Activated CD4-positive, alpha-beta T cell treated with anti-CD3 and anti-CD28 coated beads for 24 hours (primary cell): ENCODE measurements around the gene SLC8A1.

Experiments used
- DNase-seq, 2 donors: peaks; one replicate each; pipeline ENCODE4 v3.0.0-alpha.2; 2020; ENCODE audit warnings: low read depth in 2 of 2

Gene SLC8A1

GRCh38 chr2:40273734-40274182, 178.1 kb downstream of the SLC8A1 start:
- no peak for DNase-seq

- no peak for DNase-seq
These were observed 180.8 kb downstream of the SLC8A1 start for GRCh38 chr2:40271094-40271493.

GRCh38 chr2:40270372-40270771, 181.5 kb downstream of the SLC8A1 start:
- DNase-seq: no peak

- DNase-seq: no peak
These were observed 183.3 kb downstream of the SLC8A1 start for GRCh38 chr2:40268566-40268965.

- no peak for DNase-seq
These were observed 185.7 kb downstream of the SLC8A1 start for GRCh38 chr2:40266201-40266600.

- no peak for DNase-seq
These were observed 186.3 kb downstream of the SLC8A1 start for GRCh38 chr2:40265602-40266001.

GRCh38 chr2:40261042-40261441, 190.8 kb downstream of the SLC8A1 start:
- DNase-seq: no peak

GRCh38 chr2:40260437-40260836, 191.5 kb downstream of the SLC8A1 start:
- no peak for DNase-seq

- no peak for DNase-seq
These were observed 192.0 kb downstream of the SLC8A1 start for GRCh38 chr2:40259900-40260299.

GRCh38 chr2:40258135-40258457, 193.8 kb downstream of the SLC8A1 start:
- no peak for DNase-seq

- DNase-seq: no peak
These were observed 194.4 kb downstream of the SLC8A1 start for GRCh38 chr2:40257340-40258134.

- DNase-seq: no peak
These were observed 195.2 kb downstream of the SLC8A1 start for GRCh38 chr2:40256649-40257048.

- no peak for DNase-seq
These were observed 195.9 kb downstream of the SLC8A1 start for GRCh38 chr2:40256008-40256407.

- no peak for DNase-seq
These were observed 196.8 kb downstream of the SLC8A1 start for GRCh38 chr2:40255103-40255502.

GRCh38 chr2:40254611-40255010, 197.3 kb downstream of the SLC8A1 start:
- no peak for DNase-seq

GRCh38 chr2:40251137-40251536, 200.8 kb downstream of the SLC8A1 start:
- no peak for DNase-seq

- no peak for DNase-seq
These were observed 202.3 kb downstream of the SLC8A1 start for GRCh38 chr2:40249577-40249976.

GRCh38 chr2:40248294-40248693, 203.6 kb downstream of the SLC8A1 start:
- DNase-seq: no peak

- no peak for DNase-seq
These were observed 207.2 kb downstream of the SLC8A1 start for GRCh38 chr2:40244675-40245074.

- DNase-seq: no peak
These were observed 207.6 kb downstream of the SLC8A1 start for GRCh38 chr2:40244251-40244650.

GRCh38 chr2:40243581-40244187, 208.2 kb downstream of the SLC8A1 start:
- no peak for DNase-seq

- DNase-seq: no peak
These were observed 209.6 kb downstream of the SLC8A1 start for GRCh38 chr2:40242315-40242714.

- DNase-seq: no peak
These were observed 211.8 kb downstream of the SLC8A1 start for GRCh38 chr2:40240070-40240469.
